Skeletal muscle tissue (tissue), 4 donors: ENCODE measurements around the gene CNTNAP3B. TPM values are rescaled to one million over a fixed set of nuclear protein-coding genes. Genes with fewer than 3 reads are reported as not detected.
"Not testable (repeated sequence)": the region's sequence is repeated elsewhere in the genome, so short reads cannot be mapped to it uniquely, and the experiment has no call there.

Experiments used
- H3K27ac ChIP-seq: one replicate; pipeline ENCODE4 v1.7.0; 2013; ENCODE audit warnings: mild to moderate bottlenecking, low read depth, low read length, inconsistent platforms
- H3K27me3 ChIP-seq, 3 donors: one replicate each; pipeline ENCODE4 v1.7.0; 2013; ENCODE audit warnings: low read length in 3 of 3; ENCODE audit not compliant: control insufficient read depth in 3 of 3, insufficient read depth in 3 of 3
- H3K36me3 ChIP-seq, 3 donors: one replicate each; pipeline ENCODE4 v1.7.0; 2013; ENCODE audit warnings: low read length in 3 of 3; ENCODE audit not compliant: control insufficient read depth in 3 of 3, insufficient read depth in 3 of 3
- H3K4me1 ChIP-seq, 3 donors: one replicate each; pipeline ENCODE4 v1.7.0; 2013; ENCODE audit warnings: low read length in 3 of 3, mild to moderate bottlenecking in 3 of 3; ENCODE audit not compliant: control insufficient read depth in 3 of 3, insufficient read depth in 3 of 3
- H3K4me3 ChIP-seq, 3 donors: one replicate each; pipeline ENCODE4 v1.7.0; 2013; ENCODE audit warnings: low read length in 3 of 3
- H3K9ac ChIP-seq, 3 donors: one replicate each; pipeline ENCODE4 v1.7.0; 2013; ENCODE audit warnings: low read length in 3 of 3, mild to moderate bottlenecking in 3 of 3, moderate library complexity in 2 of 3, low read depth in 1 of 3
- H3K9me3 ChIP-seq, 3 donors: one replicate each; pipeline ENCODE4 v1.7.0; 2013; ENCODE audit warnings: low read length in 3 of 3; ENCODE audit not compliant: control insufficient read depth in 3 of 3
- total RNA-seq: library from RNA; depleted of rRNA; stranded (reverse); fragments of >200 nt; gene quantifications from one replicate; pipeline ENCODE4 v1.2.3, GENCODE V29; 2014
- donor health status: Osteomylitis.

CNTNAP3B gene
- 14.6 TPM for total RNA-seq

GRCh38 chr9:42129073-42129729, at the start of gene CNTNAP3B:
CNTNAP3B (minus strand) TSS chr9:42129426; CDS start chr9:42129094, 332 bp downstream.
- not testable (repeated sequence) for H3K9ac ChIP-seq, H3K4me1 ChIP-seq, H3K27me3 ChIP-seq, H3K4me3 ChIP-seq, H3K9me3 ChIP-seq, H3K36me3 ChIP-seq, H3K27ac ChIP-seq

DNA sequence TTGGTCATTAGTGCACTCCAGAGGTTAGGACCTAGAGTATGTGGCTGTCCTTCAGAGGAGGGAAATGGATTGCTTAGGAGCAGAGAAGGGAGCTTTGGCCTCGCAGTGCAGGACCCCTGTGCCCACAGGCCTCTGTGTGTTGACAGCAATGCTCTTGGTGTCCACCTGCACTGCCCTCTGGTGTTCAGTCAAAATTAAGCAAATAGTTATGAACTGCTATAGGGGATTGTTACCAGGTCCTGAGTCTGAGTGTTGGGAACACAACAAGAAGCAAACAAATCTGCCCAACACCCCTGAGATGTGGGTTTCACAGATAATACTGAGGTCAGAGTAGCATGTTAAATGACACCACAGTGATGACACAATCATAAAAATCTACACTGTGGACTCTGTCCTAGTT, 31.1 kb upstream of the CNTNAP3B start:
- H3K9ac ChIP-seq, H3K36me3 ChIP-seq, H3K4me1 ChIP-seq, H3K27me3 ChIP-seq, H3K9me3 ChIP-seq, H3K4me3 ChIP-seq, H3K27ac ChIP-seq: not testable (repeated sequence)

GRCh38 chr9:42127056-42127841, 2.0 kb downstream of the CNTNAP3B start:
- peak overlapping the region in 1 of 3 donors; percentile 46 for H3K4me3 ChIP-seq
- H3K27ac ChIP-seq, H3K9ac ChIP-seq, H3K9me3 ChIP-seq, H3K4me1 ChIP-seq, H3K27me3 ChIP-seq, H3K36me3 ChIP-seq: not testable (repeated sequence)

DNA sequence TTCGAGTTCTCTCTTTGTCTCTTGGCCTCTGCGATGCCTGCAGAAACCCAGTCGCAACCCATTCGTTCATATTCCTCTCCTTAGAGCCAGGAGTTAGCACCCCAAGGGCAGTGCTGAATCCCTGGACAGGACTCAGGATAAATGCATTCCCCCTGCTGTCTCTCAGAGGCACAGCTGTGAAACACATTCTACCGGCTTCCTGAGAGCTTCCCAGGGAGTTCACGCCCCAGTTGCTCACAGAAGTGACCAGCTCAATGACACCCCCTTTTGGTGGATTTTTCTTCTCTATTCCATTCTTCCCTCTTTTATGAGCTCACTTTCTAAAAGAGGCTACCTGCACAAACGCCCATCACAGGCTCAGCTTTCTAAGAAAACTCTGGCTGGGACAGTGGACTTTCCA, 8.2 kb downstream of the CNTNAP3B start:
- H3K4me1 ChIP-seq = not testable (repeated sequence)

GRCh38 chr9:42095929-42096328, 33.3 kb downstream of the CNTNAP3B start:
- H3K36me3 ChIP-seq, H3K4me1 ChIP-seq, H3K4me3 ChIP-seq, H3K9ac ChIP-seq, H3K27me3 ChIP-seq, H3K9me3 ChIP-seq, H3K27ac ChIP-seq: not testable (repeated sequence)

More for the DNA sequence above, 8.2 kb downstream of the CNTNAP3B start:
- not testable (repeated sequence) for H3K9ac ChIP-seq, H3K4me3 ChIP-seq, H3K36me3 ChIP-seq, H3K27ac ChIP-seq, H3K9me3 ChIP-seq, H3K27me3 ChIP-seq

DNA sequence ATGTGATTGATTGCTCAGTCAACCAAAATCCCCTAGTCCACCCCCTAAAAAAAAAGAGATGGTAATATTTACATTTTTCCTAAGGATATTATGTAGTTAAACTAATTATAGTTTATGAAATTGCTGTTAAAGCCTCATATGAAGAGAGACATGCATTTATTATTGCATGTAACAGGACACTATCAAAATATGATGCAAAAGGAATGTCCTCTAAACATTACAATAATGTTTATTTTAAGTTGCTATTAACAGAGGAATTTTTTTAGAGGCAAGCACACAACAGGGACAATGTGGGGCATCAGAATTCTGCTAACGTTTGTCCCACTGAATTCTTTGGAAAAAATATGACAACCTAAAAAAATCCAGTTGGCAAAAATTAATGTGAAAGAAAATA, 44.7 kb downstream of the CNTNAP3B start:
- H3K4me1 ChIP-seq, H3K9me3 ChIP-seq, H3K27me3 ChIP-seq, H3K4me3 ChIP-seq, H3K9ac ChIP-seq, H3K27ac ChIP-seq, H3K36me3 ChIP-seq: not testable (repeated sequence)

DNA sequence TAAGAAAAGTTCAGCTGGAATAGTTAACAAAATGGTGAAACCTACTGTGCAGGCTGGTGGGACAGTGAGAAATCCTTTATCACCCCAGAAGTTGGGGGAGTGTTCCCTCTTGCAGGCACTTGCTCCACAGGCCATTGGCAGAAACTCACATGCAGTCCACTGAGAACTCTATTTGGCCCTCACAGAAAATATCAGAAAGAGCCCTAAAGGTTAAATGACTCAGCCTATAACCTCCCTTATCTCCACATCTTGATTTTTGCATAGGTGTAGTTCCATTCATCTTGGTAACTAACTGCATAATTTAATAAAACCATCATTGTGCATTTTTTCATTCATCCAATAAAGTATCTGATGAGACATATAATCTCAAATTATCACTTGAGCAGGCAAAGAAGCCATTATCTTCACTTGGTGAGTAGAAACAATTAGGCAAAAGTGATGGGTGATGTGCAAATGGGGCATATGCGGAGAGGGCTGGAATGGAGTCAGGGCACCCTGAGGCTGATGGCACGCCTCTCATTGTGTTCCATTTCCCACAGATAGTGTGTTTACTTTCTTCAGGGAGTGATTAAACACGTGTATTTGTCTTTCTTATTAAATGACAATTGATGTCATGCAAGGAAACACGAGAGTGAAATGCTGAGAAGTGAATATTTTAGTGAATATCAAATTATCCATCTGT, 45.2 kb downstream of the CNTNAP3B start:
- not testable (repeated sequence) for H3K9me3 ChIP-seq, H3K27ac ChIP-seq, H3K27me3 ChIP-seq, H3K4me1 ChIP-seq, H3K4me3 ChIP-seq, H3K9ac ChIP-seq, H3K36me3 ChIP-seq

DNA sequence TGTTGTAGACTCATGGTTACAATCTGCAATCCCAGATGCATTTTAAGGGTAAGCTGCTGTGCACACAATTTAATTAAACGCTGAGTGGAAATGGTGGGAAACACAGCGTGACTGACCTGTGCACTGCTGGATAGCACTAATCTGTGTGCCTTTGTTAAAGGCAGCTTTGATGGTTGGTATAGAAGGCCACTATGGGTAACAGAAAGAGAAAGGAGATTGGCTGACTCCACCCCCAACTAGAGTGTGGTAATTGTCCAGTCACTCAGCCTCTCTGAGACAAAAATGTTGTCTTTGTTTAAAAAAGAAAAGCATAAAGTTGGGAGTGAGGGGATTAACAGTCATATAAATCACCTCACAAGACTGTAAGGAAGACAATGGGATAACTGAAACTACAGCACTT, 48.9 kb downstream of the CNTNAP3B start:
- not testable (repeated sequence) for H3K4me1 ChIP-seq, H3K4me3 ChIP-seq, H3K27me3 ChIP-seq, H3K27ac ChIP-seq, H3K9ac ChIP-seq, H3K9me3 ChIP-seq, H3K36me3 ChIP-seq

DNA sequence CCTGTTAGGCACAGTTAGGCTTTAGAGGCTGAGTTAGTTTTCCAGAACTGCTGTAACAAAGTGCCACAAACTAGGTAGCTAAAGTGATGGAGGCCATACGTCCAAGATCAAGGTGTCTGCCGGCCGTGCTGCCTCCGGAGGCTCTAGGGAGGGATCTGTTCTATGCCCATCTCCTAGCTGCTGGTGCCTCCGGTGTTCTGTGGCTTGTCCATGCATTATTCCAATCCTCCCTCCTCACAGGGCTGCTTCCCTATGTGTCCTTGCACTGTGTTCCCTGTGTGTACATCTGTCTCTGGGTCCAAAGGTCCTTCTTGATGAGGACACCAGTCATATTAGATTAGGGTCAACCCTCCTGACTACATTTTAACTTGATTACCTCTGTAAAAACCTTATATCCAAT, 54.4 kb downstream of the CNTNAP3B start:
- not testable (repeated sequence) for H3K4me3 ChIP-seq, H3K9ac ChIP-seq, H3K27me3 ChIP-seq, H3K4me1 ChIP-seq, H3K36me3 ChIP-seq, H3K9me3 ChIP-seq, H3K27ac ChIP-seq

DNA sequence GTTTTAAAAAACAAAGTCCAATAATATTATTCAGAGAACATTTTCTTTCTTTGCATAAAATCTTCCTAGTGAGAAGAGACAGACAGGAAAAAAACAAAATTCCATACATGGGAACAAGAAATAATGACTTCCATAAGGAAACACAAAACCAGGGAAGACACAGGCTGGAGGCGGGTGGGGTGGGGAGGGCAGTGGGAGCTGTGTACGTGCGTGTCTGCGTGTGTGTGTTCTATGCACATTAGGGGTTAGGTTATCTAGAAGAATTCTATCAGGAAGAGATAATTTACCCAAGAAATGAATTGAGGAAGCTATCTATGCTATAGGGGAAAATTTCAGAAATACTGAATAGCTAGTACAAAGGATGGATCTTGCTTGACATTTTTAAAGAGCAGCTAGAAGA, 58.2 kb downstream of the CNTNAP3B start:
- H3K27ac ChIP-seq, H3K4me1 ChIP-seq, H3K9ac ChIP-seq, H3K27me3 ChIP-seq, H3K36me3 ChIP-seq, H3K4me3 ChIP-seq, H3K9me3 ChIP-seq: not testable (repeated sequence)
